SK-N-SH treated with all-trans-retinoic acid at 6 μM for 48 hours (cell line): Measurements from ENCODE around the gene DDX54.

ENCODE experiments used
- ATAC-seq: fragments of 200-7000 bp; cut with Tn5 transposase; 3 replicates; pipeline ENCODE4 v1.9.1; 2020; ENCODE audit warnings: mild to moderate bottlenecking, moderate library complexity
- ARNTL ChIP-seq: fragments of 450-650 bp; formaldehyde crosslinking; IDR thresholded peaks from 2 replicates; pipeline ENCODE4 v1.5.0; 2020; ENCODE audit warnings: low read depth, mild to moderate bottlenecking, moderate library complexity, borderline replicate concordance
- BACH2 ChIP-seq: fragments of 250-450 bp; sonication (Bioruptor Pico); IDR thresholded peaks from 2 replicates; pipeline ENCODE4 v1.9.0; 2021; ENCODE audit warnings: mild to moderate bottlenecking, borderline replicate concordance
- CREB5 ChIP-seq: fragments of 250-450 bp; sonication (Bioruptor Pico); IDR thresholded peaks from 2 replicates; pipeline ENCODE4 v1.5.1; 2020; ENCODE audit warnings: low read depth, mild to moderate bottlenecking, moderate library complexity
- CSDC2 ChIP-seq: fragments of 250-450 bp; sonication (Bioruptor Pico); IDR thresholded peaks from 2 replicates; pipeline ENCODE4 v1.5.0; 2020; ENCODE audit warnings: mild to moderate bottlenecking, moderate library complexity
- CSRNP3 ChIP-seq: fragments of 250-450 bp; sonication (Bioruptor Pico); IDR thresholded peaks from 2 replicates; pipeline ENCODE4 v1.5.1; 2021; ENCODE audit warnings: mild to moderate bottlenecking, moderate library complexity
- GLIS3 ChIP-seq: fragments of 250-450 bp; sonication (Bioruptor Pico); IDR thresholded peaks from 2 replicates; pipeline ENCODE4 v1.5.0; 2020; ENCODE audit warnings: mild to moderate bottlenecking, moderate library complexity
- ISL1 ChIP-seq: fragments of 250-450 bp; sonication (Bioruptor Pico); IDR thresholded peaks from 2 replicates; pipeline ENCODE4 v2.1.2; 2022; ENCODE audit warnings: mild to moderate bottlenecking, moderate library complexity
- OSR1 ChIP-seq: fragments of 250-450 bp; sonication (Bioruptor Pico); IDR thresholded peaks from 2 replicates; pipeline ENCODE4 v1.8.0; 2022; ENCODE audit warnings: moderate library complexity, mild to moderate bottlenecking, inconsistent platforms
- PPARA ChIP-seq: fragments of 250-450 bp; sonication (Bioruptor Pico); IDR thresholded peaks from 2 replicates; pipeline ENCODE4 v1.5.0; 2020; ENCODE audit warnings: mild to moderate bottlenecking, borderline replicate concordance
- RARB ChIP-seq: fragments of 250-450 bp; sonication (Bioruptor Pico); IDR thresholded peaks from 2 replicates; pipeline ENCODE4 v1.8.0; 2021; ENCODE audit warnings: mild to moderate bottlenecking, moderate library complexity
- SNAI2 ChIP-seq: fragments of 250-450 bp; sonication (Bioruptor Pico); IDR thresholded peaks from 2 replicates; pipeline ENCODE4 v1.5.0; 2020; ENCODE audit warnings: mild to moderate bottlenecking, moderate library complexity
- TCF4 ChIP-seq: fragments of 250-450 bp; sonication (Bioruptor Pico); IDR thresholded peaks from 2 replicates; pipeline ENCODE4 v1.8.0; 2021; ENCODE audit warnings: mild to moderate bottlenecking, moderate library complexity, borderline replicate concordance
- TOX ChIP-seq: fragments of 250-450 bp; sonication (Bioruptor Pico); IDR thresholded peaks from 2 replicates; pipeline ENCODE4 v1.8.0; 2021; ENCODE audit warnings: mild to moderate bottlenecking, moderate library complexity, borderline replicate concordance
- ZC3H10 ChIP-seq: fragments of 250-450 bp; sonication (Bioruptor Pico); IDR thresholded peaks from 2 replicates; pipeline ENCODE4 v1.5.1; 2021; ENCODE audit warnings: mild to moderate bottlenecking, moderate library complexity
- ZFP3 ChIP-seq: fragments of 250-450 bp; sonication (Bioruptor Pico); IDR thresholded peaks from 2 replicates; pipeline ENCODE4 v1.5.0; 2020; ENCODE audit warnings: mild to moderate bottlenecking, moderate library complexity
- ZFP30 ChIP-seq: fragments of 450-650 bp; formaldehyde crosslinking; IDR thresholded peaks from 2 replicates; pipeline ENCODE4 v1.5.0; 2022; ENCODE audit warnings: mild to moderate bottlenecking, moderate library complexity
- ZNF565 ChIP-seq: fragments of 450-650 bp; formaldehyde crosslinking; conservative IDR thresholded peaks from 2 replicates; pipeline ENCODE4 v1.5.0; 2020; ENCODE audit warnings: low read depth, mild to moderate bottlenecking, moderate library complexity
- ZNF8 ChIP-seq: fragments of 450-650 bp; formaldehyde crosslinking; IDR thresholded peaks from 2 replicates; pipeline ENCODE4 v1.5.0; 2020; ENCODE audit warnings: mild to moderate bottlenecking, moderate library complexity
- TF ChIP-seq, protein P1 (sequence below): fragments of 250-450 bp; sonication (Bioruptor Pico); IDR thresholded peaks from 2 replicates; pipeline ENCODE4 v1.8.0; 2021; ENCODE audit warnings: low read depth, mild to moderate bottlenecking, moderate library complexity, borderline replicate concordance
- TF ChIP-seq, protein P2 (sequence below): fragments of 250-450 bp; sonication (Bioruptor Pico); IDR thresholded peaks from 2 replicates; pipeline ENCODE4 v1.8.0; 2020; ENCODE audit warnings: mild to moderate bottlenecking, moderate library complexity, borderline replicate concordance

The DDX54 gene

DNA sequence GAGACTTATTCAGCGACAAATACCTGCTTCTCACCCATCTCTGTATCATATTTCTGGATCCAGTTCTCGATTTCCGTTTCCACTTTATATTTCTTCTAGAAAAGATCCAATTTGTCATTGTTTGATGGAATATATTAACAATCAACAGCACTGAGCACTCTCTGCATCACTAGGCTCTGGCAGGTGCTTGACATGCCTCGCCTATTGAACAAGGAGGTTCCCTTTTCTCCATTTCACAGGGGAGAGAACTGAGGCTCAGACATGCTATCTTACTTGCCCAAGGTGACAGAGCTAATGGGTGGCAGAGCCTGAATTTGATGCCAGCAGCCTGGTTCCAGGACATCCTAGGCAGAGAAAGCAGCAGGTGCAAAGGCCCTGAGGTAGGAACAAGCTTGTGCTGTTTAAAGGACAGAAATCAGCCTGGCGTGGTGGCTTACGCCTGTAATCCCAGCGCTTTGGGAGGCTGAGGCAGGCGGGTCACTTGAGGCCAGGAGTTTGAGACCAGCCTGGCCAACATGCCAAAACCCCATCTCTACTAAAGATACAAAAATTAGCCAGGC is 12.3 kb upstream of the DDX54 start:
- ATAC-seq = no peak
- TF ChIP-seq TCF4 (CRISPR knock-in tag) = no peak
- no peak for TF ChIP-seq ZNF565
- no peak for TF ChIP-seq RARB (CRISPR knock-in tag)
- no peak for TF ChIP-seq BACH2
- no peak for TF ChIP-seq ARNTL (CRISPR knock-in tag)

GRCh38 chr12:113196990-113197389 is 11.7 kb upstream of the DDX54 start:
- TF ChIP-seq ZFP30 (no peak), CREB5 (no peak), ZC3H10 (CRISPR knock-in tag) (no peak), GLIS3 (CRISPR knock-in tag) (no peak), ARNTL (CRISPR knock-in tag) (no peak), CSRNP3 (CRISPR knock-in tag) (no peak), RARB (CRISPR knock-in tag) (no peak), TCF4 (CRISPR knock-in tag) (no peak), TOX (CRISPR knock-in tag) (no peak), ZNF565 (no peak), ISL1 (CRISPR knock-in tag) (no peak), ZNF8 (CRISPR knock-in tag) (no peak)
- TF ChIP-seq, protein P1, sequence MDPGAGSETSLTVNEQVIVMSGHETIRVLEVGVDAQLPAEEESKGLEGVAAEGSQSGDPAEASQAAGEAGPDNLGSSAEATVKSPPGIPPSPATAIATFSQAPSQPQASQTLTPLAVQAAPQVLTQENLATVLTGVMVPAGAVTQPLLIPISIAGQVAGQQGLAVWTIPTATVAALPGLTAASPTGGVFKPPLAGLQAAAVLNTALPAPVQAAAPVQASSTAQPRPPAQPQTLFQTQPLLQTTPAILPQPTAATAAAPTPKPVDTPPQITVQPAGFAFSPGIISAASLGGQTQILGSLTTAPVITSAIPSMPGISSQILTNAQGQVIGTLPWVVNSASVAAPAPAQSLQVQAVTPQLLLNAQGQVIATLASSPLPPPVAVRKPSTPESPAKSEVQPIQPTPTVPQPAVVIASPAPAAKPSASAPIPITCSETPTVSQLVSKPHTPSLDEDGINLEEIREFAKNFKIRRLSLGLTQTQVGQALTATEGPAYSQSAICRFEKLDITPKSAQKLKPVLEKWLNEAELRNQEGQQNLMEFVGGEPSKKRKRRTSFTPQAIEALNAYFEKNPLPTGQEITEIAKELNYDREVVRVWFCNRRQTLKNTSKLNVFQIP = no peak
- TF ChIP-seq, protein P2, sequence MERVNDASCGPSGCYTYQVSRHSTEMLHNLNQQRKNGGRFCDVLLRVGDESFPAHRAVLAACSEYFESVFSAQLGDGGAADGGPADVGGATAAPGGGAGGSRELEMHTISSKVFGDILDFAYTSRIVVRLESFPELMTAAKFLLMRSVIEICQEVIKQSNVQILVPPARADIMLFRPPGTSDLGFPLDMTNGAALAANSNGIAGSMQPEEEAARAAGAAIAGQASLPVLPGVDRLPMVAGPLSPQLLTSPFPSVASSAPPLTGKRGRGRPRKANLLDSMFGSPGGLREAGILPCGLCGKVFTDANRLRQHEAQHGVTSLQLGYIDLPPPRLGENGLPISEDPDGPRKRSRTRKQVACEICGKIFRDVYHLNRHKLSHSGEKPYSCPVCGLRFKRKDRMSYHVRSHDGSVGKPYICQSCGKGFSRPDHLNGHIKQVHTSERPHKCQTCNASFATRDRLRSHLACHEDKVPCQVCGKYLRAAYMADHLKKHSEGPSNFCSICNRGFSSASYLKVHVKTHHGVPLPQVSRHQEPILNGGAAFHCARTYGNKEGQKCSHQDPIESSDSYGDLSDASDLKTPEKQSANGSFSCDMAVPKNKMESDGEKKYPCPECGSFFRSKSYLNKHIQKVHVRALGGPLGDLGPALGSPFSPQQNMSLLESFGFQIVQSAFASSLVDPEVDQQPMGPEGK (CRISPR knock-in tag) = no peak
- peak; percentile 81 for ATAC-seq

DNA sequence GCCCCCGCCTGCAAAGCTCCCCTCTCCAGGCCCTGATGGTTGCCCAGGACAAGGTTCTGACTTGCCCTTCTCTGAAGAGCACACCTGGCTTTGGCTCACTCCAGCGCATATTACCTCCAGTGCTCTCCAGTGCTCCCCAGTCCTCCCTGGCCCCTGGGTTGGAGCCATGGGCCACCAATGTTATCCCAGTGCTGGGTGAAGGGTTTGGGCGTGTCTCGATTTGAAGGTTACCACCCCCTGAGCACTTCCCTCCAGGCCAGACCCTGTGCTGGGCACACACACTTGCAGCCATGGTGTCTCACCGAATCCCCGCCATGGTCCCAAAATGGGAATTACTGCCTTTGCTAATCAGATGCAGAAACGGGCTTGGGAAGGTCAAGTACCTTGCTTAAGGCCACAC is 11.3 kb upstream of the DDX54 start:
- ATAC-seq = no peak
- TF ChIP-seq BACH2 (no peak), ZFP30 (no peak), ZNF565 (no peak), CSRNP3 (CRISPR knock-in tag) (no peak), ZC3H10 (CRISPR knock-in tag) (no peak), TCF4 (CRISPR knock-in tag) (no peak), OSR1 (CRISPR knock-in tag) (no peak), PPARA (CRISPR knock-in tag) (no peak), GLIS3 (CRISPR knock-in tag) (no peak), CREB5 (no peak), RARB (CRISPR knock-in tag) (no peak), ARNTL (CRISPR knock-in tag) (no peak), SNAI2 (CRISPR knock-in tag) (no peak), ZFP3 (no peak), CSDC2 (CRISPR knock-in tag) (no peak), TOX (CRISPR knock-in tag) (no peak), ISL1 (CRISPR knock-in tag) (no peak)
- TF ChIP-seq, protein P1 = no peak
